PC-3 (cell line): ENCODE results near the gene FLT3.

Experiments used
- CTCF ChIP-seq: fragments of 300-600 bp; sonication (generic); conservative IDR thresholded peaks from 2 replicates; pipeline ENCODE4 v1.5.1; 2017; ENCODE audit warnings: antibody characterized with exemption, low read depth, mild to moderate bottlenecking, low read length
- EZH2 ChIP-seq: fragments of 300-600 bp; sonication (generic); IDR thresholded peaks from one replicate; pipeline ENCODE4 v1.6.1; 2017; ENCODE audit warnings: antibody characterized with exemption, mild to moderate bottlenecking, low read length; ENCODE audit not compliant: unreplicated experiment
- EZH2phosphoT487 ChIP-seq: fragments of 300-600 bp; sonication (generic); IDR thresholded peaks from 2 replicates; pipeline ENCODE4 v1.6.1; 2018; ENCODE audit warnings: mild to moderate bottlenecking, antibody characterized with exemption, low read length, borderline replicate concordance

GRCh38 chr13:27955014-27955591 lies 145.3 kb downstream of the FLT3 start:
- no peak for TF ChIP-seq EZH2
- TF ChIP-seq CTCF = no peak
- TF ChIP-seq EZH2phosphoT487 = no peak
